HEK293 (cell line): ENCODE measurements around the gene ZDHHC3.

ENCODE experiments used
- CTCF ChIA-PET: fragments of 350-600 bp; formaldehyde crosslinking; extraction: SDS; loops from one replicate; lab custom pipeline; 2021; ENCODE audit warnings: antibody characterized with exemption; lab: Yijun Ruan, JAX
- POLR2A ChIA-PET: fragments of 300-600 bp; formaldehyde crosslinking; extraction: SDS; loops from one replicate; lab custom pipeline; 2020; ENCODE audit warnings: antibody characterized with exemption, inconsistent platforms; lab: Yijun Ruan, JAX
- H3K27ac ChIP-seq: fragments of 200-500 bp; sonication (Bioruptor generic); 2 replicates; pipeline ENCODE4 v1.5.1; 2014; ENCODE audit warnings: low read depth, low read length, control low read depth, inconsistent platforms; ENCODE audit errors: extremely low read depth
- H3K36me3 ChIP-seq, 2 experiments: fragments of 200-500 bp in 1 of 2; sonication (Bioruptor generic) in 1 of 2; 1 replicate in 1 of 2; 2 replicates in 1 of 2; pipeline ENCODE4 v1.5.1; 2014 to 2017; ENCODE audit warnings: inconsistent platforms in 2 of 2, low read length in 2 of 2; ENCODE audit not compliant: control insufficient read depth in 2 of 2, insufficient read depth in 1 of 2
- H3K4me1 ChIP-seq: fragments of 200-500 bp; sonication (Bioruptor generic); 2 replicates; pipeline ENCODE4 v1.5.1; 2014; ENCODE audit warnings: mild to moderate bottlenecking, low read length, inconsistent platforms; ENCODE audit not compliant: control insufficient read depth, insufficient read depth
- H3K4me3 ChIP-seq: 2 replicates; pipeline ENCODE4 v1.5.1; 2011; ENCODE audit warnings: low read depth, mild to moderate bottlenecking, control low read depth, low read length, moderate library complexity
- H3K9me3 ChIP-seq: fragments of 200-500 bp; sonication (Bioruptor generic); 2 replicates; pipeline ENCODE4 v1.5.1; 2014; ENCODE audit warnings: low read depth, low read length, inconsistent platforms; ENCODE audit not compliant: control insufficient read depth, insufficient read depth
- KLF17 ChIP-seq: fragments of 450-650 bp; formaldehyde crosslinking; IDR thresholded peaks from 2 replicates; pipeline ENCODE4 v1.5.1; 2016; ENCODE audit warnings: missing biosample characterization, missing genetic modification characterization
- OSR2 ChIP-seq: fragments of 450-650 bp; formaldehyde crosslinking; IDR thresholded peaks from 2 replicates; pipeline ENCODE4 v1.5.1; 2016; ENCODE audit warnings: missing biosample characterization, missing genetic modification characterization
- PRDM1 ChIP-seq: fragments of 450-650 bp; formaldehyde crosslinking; IDR thresholded peaks from 2 replicates; pipeline ENCODE4; 2016; ENCODE audit warnings: missing biosample characterization, missing genetic modification characterization
- SCRT1 ChIP-seq: fragments of 450-650 bp; formaldehyde crosslinking; IDR thresholded peaks from 2 replicates; pipeline ENCODE4 v1.5.1; 2016; ENCODE audit warnings: missing biosample characterization, missing genetic modification characterization, borderline replicate concordance
- ZBTB7A ChIP-seq: fragments of 450-650 bp; formaldehyde crosslinking; IDR thresholded peaks from 2 replicates; pipeline ENCODE4 v1.5.1; 2016; ENCODE audit warnings: low read depth, missing biosample characterization, missing genetic modification characterization
- ZNF24 ChIP-seq: fragments of 450-650 bp; formaldehyde crosslinking; IDR thresholded peaks from 2 replicates; pipeline ENCODE4 v1.5.1; 2016; ENCODE audit warnings: missing biosample characterization, missing genetic modification characterization
- ZNF26 ChIP-seq: fragments of 450-650 bp; formaldehyde crosslinking; IDR thresholded peaks from 2 replicates; pipeline ENCODE4 v1.5.1; 2016; ENCODE audit warnings: missing biosample characterization, missing genetic modification characterization
- ZNF280C ChIP-seq: fragments of 450-650 bp; formaldehyde crosslinking; IDR thresholded peaks from 2 replicates; pipeline ENCODE4 v1.5.1; 2016; ENCODE audit warnings: missing biosample characterization, missing genetic modification characterization
- ZNF311 ChIP-seq: fragments of 450-650 bp; formaldehyde crosslinking; IDR thresholded peaks from 2 replicates; pipeline ENCODE4 v1.5.1; 2017; ENCODE audit warnings: missing biosample characterization, missing genetic modification characterization, borderline replicate concordance
- ZNF624 ChIP-seq: fragments of 450-650 bp; formaldehyde crosslinking; IDR thresholded peaks from 2 replicates; pipeline ENCODE4 v1.5.1; 2017; ENCODE audit warnings: missing biosample characterization, missing genetic modification characterization
- ZNF660 ChIP-seq: fragments of 450-650 bp; IDR thresholded peaks from 2 replicates; pipeline ENCODE4 v1.5.1; 2018; ENCODE audit warnings: missing biosample characterization, mild to moderate bottlenecking, missing genetic modification characterization
- TF ChIP-seq, protein P1 (sequence below): fragments of 450-650 bp; formaldehyde crosslinking; IDR thresholded peaks from 2 replicates; pipeline ENCODE4 v1.5.1; 2017; ENCODE audit warnings: missing biosample characterization, missing genetic modification characterization
- TF ChIP-seq, protein P2 (sequence below): fragments of 450-650 bp; formaldehyde crosslinking; IDR thresholded peaks from 2 replicates; pipeline ENCODE4 v1.5.1; 2016; ENCODE audit warnings: missing biosample characterization, missing genetic modification characterization
- TF ChIP-seq, protein P3 (sequence below): fragments of 450-650 bp; formaldehyde crosslinking; IDR thresholded peaks from 2 replicates; pipeline ENCODE4 v1.5.1; 2017; ENCODE audit warnings: missing biosample characterization, missing genetic modification characterization

The ZDHHC3 gene

GRCh38 chr3:44903314-44903713 is 72.7 kb downstream of the ZDHHC3 start (continued):
- no peak for TF ChIP-seq ZNF624
- no peak for TF ChIP-seq ZNF26 (tag by site-specific recombination)
- no peak for TF ChIP-seq ZNF280C (tag by site-specific recombination)
- no peak for TF ChIP-seq SCRT1
- no peak for TF ChIP-seq ZBTB7A (tag by site-specific recombination)
- no peak for TF ChIP-seq ZNF311

DNA sequence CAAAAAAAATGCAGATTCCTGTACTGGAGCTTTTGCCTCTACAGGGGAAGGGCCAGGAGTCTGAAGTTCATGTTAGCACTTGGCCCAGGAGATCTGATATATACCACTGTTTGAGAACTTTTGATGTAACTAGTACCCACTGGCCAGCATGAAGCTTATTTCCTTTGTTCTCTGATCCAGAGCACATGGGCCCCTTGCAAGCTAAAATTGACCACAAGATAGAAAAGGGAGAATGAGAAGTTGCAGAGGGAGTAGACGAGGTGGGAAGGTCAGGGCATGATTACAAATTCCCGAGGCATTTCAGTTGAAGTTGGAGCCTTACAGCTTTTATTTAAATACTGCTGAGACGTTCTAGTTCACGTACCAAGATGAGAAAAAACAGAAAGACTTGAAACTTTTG is 73.3 kb downstream of the ZDHHC3 start:
- Histone ChIP-seq H3K4me3 (no peak overlapping the region), H3K9me3 (no peaks in the 10 kb centered on the region), H3K36me3 (no peaks in the 10 kb centered on the region), H3K27ac (no peak overlapping the region), H3K4me1 (no peaks in the 10 kb centered on the region)
- ChIA-PET POLR2A (no interaction called here), CTCF (no interaction called here)
- TF ChIP-seq ZNF24 (tag by site-specific recombination) (no peak), PRDM1 (no peak), KLF17 (tag by site-specific recombination) (no peak), ZNF660 (no peak), ZNF26 (tag by site-specific recombination) (no peak), OSR2 (no peak)
- TF ChIP-seq, protein P1, sequence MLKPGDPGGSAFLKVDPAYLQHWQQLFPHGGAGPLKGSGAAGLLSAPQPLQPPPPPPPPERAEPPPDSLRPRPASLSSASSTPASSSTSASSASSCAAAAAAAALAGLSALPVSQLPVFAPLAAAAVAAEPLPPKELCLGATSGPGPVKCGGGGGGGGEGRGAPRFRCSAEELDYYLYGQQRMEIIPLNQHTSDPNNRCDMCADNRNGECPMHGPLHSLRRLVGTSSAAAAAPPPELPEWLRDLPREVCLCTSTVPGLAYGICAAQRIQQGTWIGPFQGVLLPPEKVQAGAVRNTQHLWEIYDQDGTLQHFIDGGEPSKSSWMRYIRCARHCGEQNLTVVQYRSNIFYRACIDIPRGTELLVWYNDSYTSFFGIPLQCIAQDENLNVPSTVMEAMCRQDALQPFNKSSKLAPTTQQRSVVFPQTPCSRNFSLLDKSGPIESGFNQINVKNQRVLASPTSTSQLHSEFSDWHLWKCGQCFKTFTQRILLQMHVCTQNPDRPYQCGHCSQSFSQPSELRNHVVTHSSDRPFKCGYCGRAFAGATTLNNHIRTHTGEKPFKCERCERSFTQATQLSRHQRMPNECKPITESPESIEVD: no peak
- TF ChIP-seq, protein P2, sequence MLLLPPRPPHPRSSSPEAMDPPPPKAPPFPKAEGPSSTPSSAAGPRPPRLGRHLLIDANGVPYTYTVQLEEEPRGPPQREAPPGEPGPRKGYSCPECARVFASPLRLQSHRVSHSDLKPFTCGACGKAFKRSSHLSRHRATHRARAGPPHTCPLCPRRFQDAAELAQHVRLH: no peak
- TF ChIP-seq, protein P3, sequence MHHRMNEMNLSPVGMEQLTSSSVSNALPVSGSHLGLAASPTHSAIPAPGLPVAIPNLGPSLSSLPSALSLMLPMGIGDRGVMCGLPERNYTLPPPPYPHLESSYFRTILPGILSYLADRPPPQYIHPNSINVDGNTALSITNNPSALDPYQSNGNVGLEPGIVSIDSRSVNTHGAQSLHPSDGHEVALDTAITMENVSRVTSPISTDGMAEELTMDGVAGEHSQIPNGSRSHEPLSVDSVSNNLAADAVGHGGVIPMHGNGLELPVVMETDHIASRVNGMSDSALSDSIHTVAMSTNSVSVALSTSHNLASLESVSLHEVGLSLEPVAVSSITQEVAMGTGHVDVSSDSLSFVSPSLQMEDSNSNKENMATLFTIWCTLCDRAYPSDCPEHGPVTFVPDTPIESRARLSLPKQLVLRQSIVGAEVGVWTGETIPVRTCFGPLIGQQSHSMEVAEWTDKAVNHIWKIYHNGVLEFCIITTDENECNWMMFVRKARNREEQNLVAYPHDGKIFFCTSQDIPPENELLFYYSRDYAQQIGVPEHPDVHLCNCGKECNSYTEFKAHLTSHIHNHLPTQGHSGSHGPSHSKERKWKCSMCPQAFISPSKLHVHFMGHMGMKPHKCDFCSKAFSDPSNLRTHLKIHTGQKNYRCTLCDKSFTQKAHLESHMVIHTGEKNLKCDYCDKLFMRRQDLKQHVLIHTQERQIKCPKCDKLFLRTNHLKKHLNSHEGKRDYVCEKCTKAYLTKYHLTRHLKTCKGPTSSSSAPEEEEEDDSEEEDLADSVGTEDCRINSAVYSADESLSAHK (tag by site-specific recombination): no peak
- TF ChIP-seq, all 188 proteins: peak for 0
